AML-193 (cell line): ENCODE measurements around the gene GLCCI1.
A peak's percentile ranks its signal among the peaks of the same experiment; 100 is the strongest.
"Not testable (repeated sequence)": the region's sequence is repeated elsewhere in the genome, so short reads cannot be mapped to it uniquely, and the experiment has no call there.

Experiments used
- DNase-seq, 2 experiments: peaks; one replicate each; lab custom pipeline; 2025; lab: John Stamatoyannopoulos, UW

GLCCI1 gene

DNA sequence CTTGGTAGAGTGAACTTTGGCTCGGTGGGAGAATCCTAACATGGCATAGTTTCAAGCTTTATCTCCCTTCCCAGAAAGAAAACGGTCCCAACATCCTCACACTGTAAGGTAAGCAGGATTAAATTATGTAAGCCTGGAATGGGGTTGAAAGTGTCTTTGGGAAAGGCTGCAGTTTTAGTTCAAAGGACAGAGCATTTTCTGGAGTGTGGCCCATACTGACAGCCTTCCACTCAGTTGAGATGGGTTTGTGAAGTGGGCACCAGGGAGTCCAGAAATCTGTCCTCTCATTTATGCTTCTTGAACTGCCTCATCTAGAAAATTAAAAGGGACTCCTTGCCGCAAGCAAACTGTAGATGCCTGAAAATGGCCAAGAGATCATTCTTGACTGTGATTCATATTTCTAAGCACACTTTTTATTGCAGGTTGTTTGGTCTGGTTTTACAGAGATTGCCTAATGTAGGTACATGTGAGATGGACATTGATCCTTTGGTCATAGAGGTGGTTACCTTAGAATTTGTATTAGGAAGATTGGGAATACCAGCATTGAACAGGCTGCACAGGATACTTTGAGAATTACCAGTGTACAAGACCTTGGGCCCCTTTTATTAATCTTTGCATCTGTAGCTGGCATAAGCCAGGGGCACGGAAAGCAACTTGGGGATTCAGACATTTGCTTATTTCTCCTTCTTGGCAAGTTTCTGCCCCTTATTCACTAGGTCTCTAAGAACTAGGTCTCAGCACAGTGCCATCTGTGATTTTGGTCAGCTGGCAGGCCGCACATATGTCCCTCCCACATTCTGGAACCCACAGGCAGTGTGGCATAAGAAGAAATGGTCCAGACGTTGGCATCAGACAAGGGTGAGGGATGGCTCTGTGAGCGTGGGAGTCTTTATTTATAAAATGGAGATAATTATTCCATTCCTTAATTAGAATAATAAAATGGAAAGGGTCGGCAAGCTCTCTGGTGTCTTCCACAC lies 125.9 kb downstream of the GLCCI1 start:
- DNase-seq = no peak

DNA sequence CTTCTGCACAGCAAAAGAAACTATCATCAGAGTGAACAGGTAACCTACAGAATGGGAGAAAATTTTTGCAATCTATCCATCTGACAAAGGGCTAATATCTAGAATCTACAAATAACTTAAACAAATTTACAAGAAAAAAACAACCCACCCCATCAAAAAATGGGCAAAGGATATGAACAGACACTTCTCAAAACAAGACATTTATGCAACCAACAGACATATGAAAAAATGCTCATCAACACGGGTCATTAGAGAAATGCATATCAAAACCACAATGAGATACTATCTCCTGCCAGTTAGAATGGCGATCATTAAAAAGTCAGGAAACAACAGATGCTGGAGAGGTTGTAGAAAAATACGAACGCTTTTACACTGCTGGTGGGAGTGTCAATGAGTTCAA lies 132.7 kb downstream of the GLCCI1 start:
- DNase-seq = not testable (repeated sequence)

DNA sequence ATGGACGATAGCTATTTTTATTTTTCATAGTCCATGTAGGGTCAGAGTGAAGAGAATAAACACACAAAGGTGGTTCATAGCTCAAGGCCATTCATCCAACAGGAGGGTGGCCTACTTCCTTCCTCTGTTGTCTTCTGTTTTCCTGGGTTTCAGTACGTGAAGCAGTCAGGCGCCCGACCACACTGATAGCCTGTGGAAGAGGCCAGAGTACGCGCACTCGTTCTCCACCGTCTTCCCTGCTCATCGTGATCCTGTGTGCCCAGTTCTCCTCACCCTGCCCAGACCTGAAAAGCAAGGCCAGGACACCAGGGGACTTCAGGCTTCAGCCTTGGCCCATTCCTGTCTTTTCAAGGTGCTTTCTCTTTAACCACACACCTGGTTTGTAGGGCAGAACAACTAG lies 134.7 kb downstream of the GLCCI1 start:
- DNase-seq = no peak

DNA sequence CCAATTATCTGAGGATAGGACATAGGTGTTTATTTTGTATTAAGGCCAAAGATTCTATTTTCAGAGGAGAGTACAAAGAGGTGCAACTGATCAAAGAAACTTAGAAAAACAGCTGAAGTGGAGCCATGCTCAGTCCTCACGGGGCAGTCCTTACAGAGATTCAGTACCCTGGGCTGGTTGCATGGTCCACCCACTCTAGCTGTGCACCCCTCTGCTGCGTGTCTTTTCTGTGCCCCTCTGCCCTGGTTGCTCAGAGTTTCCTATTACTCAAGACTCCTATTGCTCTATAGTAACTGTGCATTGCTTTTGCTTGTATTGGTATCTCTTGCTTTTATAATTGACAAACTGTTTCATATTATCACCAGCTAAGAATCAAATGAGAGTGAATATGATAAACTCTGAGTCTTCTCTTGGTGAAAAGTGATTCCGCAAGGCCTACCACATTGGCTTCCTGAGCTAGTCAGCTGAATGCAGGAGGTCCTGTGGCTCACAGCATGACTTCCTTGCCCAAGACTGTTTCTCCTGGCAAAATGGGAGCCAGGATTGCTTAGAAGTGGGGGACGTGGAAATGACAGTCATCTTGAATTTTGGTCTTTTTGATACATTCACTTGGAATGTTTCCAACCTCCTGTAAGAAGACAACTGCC lies 137.0 kb downstream of the GLCCI1 start:
- no peak for DNase-seq

DNA sequence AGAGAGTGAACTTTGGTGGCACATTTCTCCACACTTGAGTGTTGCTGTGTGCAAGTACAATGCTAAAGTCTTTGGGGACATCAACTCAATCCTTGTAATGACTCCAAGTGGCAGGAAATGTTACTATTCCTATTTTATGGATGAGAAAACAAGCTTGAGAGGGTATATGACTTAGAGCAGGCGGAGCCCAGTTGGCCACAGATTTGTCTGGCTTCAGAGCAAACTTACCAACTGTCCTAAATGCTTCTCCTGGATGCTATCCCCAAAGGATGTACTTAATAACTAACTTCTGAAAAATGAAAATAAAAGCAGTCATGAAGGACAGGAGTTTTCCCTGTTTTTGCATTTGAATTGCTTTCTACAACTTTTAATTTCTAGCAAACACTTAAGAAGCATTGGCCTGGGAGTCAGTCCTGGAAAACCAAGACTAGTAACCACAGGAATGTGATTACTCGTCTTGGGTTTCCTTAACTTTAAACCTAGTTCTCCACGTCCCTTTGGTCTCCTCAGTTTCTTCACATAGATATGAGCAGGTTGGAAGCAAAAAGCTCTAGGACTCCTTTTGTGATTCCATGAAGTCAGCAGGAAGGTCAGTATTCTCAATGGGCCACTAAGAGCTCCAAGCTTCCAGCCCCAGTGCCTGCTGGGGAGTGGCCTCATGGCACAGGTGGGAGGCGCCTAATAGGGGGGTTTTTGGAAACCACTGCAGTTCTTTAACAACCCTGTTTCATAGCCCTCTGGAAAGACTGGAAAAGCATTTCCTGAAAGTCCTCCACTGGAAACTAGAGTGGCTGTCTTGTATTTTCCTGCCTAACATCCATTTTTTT lies 140.8 kb downstream of the GLCCI1 start:
- no peak for DNase-seq

DNA sequence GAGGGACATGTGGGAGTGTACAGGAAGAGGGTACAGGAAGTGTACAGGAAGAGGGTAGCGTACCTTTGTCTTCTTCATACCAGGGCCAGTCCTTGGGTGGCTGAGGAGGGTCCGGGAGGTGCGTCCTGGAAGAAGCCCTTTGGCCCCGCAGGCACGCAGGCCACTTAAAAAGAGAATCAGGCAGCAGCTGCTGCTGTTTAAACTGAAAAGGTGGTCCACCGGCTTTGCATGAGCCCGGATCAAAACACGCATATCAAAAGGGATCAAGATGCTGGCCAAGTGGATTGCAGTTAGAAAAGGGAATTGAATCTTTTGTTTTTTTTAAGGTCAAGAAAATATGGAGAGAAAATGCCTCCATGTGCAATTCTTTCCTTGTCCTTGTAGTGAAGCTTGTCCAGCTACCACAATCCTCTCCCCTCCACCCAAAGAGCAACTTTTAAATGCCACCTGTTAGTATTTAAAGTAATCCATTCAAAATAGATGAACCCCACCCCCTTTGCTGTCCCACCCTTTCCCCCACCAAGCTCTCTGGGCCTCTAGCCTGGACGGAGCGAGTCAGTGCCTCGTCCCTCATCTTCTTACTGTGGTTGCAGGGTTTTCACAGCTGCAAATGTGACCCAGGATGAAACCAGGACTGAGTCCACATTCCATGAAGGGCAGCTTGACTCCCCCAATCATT lies 142.8 kb downstream of the GLCCI1 start:
- no peak for DNase-seq

DNA sequence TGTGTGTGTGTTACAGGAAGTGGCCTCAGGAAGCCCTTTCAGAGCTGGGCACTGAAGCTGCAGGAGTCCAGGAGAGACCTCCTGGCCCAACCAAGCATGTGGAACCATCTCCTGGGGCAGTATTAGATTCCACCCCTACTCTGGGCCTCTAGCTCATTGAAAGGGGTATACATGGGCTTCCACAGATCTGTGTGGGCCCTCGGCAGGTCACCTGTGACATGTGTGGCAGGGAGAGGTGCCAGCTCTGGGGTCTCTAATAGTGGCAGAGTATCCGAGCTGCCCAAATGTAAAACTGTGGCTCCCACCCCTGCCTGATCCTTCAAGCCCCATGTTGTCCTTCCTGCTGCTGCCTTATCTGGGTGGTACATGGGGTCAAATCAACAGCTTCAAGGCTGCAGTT lies 144.1 kb downstream of the GLCCI1 start:
- DNase-seq = no peak

DNA sequence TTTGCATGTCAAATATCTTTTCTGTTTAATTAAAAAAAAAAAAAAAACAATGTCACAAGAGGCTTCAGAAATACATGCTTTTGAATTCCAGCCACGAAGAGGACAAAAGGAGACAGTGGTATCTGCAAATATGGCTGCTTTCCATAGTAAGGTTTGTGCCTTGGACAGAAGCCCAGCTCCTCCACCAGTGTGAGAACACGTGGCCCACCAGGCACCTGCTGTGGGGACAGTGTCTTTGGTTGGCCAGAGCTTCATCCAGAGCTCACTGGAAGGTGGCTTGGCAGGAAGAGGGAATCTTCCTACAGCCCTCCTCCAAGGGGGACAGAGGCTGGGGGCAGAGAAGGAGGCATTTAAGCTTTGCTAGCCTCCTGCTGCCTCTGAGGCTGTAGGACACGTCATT lies 144.6 kb downstream of the GLCCI1 start:
- no peak for DNase-seq

DNA sequence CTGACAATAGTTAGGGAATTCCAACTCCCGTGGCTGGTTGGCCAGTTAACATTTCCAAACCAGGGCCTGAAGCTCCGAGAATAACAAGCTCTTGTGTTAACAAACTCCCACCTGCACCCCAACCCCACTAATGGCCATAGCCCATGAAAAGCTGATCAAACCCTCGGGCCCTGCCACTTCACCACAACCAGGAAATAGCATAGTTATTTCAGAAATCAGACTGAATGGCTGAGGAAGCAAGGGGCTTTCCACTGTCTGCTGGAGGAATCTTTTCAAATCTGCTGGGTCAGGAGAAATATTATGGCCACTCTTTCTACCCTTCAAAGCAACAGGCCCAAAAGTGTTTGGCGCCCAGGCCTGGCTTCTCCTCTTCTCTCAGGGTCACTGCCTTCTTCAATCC lies 145.6 kb downstream of the GLCCI1 start:
- DNase-seq = no peak

DNA sequence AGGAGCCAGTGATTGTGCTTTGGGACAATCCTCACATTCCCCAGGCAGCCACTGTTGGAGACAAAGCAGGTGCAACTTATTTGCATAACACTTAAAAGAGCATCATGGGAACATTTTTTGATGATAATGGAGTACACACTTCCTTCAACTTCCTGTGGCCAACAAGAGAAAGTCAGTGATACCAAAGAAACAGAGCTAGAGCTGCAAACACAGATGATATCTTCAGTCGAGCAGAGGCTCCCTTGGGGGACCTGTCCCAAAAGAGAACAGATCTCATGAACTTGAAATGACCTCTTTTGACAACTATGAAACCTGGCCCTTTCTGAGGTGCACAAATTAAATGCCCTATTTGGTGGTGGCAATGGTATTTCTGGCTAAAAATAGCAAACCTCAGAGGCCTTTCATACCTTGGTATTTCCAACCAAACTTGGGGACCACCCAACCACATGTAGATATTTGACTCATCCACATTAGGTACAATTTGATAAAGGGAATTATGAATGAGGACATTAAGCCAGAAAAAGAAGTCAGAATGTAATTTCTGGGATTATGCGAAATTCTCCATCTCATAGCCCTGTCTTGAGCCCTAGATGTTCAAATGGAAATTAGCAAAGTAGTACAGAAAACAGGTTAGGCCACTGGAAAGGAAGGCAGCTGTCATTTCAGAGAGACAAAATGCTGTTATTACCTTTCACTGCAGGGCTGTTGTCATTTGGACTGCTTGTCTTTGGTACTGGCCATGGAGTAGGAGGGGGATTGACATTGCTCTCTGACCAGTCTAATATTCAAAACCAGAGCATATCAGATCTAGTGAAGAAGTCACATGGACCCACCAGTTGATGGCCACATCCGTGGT lies 147.2 kb downstream of the GLCCI1 start:
- no peak for DNase-seq

DNA sequence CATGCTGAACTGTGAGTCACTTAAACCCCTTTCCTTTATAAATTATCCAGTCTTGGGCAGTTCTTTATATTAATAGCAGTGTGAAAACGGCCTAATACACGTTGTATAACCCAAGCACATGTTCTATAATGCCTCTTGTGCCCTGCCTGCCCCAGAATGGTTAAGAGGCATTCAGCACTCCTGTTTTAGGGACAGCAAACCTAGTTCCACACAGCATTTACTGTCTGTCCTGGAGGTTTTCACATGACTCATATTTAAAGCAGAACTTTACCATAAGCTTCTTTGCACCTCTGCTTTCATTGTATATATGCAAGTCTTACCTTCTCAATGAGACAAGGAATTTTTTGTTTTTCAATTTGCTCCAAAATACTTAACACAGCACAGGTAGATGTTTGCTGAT lies 148.6 kb downstream of the GLCCI1 start:
- DNase-seq = no peak

DNA sequence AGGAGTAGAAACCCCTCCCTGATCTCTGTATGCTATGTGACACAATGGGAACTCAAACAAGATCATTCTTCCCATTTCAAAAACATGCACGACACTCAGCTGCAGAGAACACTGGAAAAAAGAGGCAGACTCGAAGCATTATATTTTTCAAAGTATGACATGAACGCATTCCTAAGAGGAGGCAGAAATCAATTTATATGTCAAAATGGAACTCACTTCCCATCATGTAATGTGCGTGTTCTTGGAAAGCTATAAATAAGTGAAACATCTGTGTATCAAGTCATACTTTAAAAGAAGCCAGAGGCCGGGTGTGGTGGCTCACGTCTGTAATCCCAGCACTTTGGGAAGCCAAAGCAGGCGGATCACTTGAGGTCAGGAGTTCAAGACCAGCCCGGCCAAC lies 150.7 kb downstream of the GLCCI1 start:
- no peak for DNase-seq

DNA sequence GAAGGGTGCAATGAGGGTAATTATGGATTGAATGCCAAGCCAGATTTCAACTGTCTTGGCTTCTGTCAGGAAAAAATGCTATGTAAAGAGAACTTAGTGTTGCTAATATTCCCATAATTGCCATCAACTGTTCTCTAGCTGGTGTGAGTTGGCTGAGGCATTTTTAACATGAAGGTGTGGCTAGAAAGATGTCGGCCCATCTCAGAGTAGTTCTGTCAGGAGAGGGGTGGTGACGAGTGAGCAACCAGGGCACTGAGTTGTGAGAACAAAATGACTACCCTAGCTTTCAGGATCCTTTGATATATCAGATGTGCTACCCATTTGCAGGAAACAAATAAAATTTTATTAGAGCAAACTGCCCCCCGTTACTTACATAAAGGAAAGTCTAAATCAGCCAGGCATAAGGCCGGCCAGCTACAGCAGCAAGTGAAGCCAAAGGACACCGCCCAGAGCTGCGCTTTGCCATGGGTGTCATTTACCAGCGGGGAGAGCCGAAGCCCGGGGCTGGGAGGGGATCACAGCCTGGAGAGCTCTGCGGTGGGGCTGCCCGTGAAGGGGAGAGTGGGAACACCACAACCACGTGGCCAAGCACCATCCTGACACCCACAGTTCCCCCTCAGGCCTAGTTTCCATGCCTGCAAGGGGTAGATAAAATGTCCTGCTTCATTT lies 151.9 kb downstream of the GLCCI1 start:
- DNase-seq = no peak

DNA sequence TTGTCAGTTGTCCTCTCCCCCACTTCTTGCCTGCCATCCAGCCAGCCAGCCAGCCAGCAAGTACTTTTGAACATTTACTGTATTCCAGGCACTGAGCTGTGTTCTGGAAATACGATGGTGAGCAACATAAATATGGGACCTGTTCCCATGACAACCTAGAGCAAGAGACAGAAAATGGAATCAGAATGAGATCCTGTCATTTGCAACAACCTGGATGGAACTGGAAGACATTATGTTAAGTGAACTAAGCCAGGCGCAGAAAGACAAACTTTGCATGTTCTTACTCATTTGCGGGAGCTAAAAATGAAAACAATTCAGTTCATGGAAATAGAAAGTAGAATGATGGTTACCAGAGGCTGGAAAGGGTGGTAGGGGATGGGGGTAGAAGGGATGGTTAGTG lies 152.6 kb downstream of the GLCCI1 start:
- DNase-seq = no peak

DNA sequence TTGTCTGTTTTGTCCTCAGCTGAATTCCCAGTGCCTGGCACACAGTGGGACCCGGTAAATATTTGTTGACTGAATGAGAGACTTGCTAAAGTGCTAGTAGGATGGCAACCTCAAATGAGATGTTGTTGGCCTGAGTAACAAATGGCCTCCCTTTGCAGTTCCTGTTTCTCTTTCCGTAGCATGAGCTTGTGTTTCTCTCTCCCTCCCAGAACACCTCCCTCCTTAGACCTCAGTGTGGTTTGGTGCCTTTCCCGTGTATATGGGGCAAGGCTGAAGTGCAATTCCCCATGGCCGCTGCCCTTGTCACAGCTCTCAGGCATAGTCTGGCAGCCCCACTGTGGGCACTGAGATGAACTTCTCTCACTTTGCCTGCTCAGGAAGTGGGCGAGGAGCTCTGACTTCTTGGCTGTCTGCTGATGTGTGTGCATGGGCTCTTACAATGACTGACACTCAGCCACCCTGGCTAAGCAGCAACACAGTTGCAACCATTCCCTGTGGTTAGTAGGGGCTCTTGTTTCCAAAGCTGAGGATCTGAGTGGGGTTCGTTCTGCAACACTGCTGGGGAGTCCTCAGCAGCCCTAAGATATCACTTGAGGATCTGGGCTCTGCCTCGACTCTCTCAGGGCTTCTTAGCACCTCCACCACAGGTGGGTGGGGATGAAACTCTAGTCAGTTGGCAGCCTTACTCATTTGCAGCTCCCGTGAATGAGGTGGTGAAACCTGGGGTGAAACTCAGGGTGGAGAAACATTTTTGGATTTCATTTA lies 157.3 kb downstream of the GLCCI1 start:
- DNase-seq = peak; percentile 73 to 79

DNA sequence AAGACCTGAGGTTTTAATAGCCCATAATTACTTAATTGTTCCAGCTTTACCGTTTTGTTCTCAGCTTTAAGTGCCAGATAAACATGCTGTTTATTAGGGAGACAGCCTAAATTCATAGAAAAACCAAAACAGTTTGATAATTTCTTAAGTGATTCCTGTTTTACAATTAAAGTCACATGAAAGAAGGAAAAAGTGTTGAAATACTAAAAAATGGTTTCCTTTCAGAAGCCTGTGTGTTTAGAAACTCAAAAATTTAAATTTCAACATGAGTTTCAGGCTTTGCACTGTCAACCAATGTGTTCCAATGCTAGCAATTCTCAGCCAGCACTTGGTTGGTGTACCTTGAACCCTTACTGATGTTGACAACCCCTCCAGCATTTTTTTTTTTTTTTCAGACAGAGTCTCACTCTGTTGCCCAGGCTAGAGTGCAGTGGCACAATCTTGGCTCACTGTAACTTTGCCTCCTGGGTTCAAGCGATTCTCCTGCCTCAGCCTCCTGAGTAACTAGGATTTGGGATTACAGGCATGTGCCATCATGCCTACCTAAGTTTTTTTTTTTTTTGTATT lies 158.1 kb downstream of the GLCCI1 start:
- peak; percentile 37 to 38 for DNase-seq

DNA sequence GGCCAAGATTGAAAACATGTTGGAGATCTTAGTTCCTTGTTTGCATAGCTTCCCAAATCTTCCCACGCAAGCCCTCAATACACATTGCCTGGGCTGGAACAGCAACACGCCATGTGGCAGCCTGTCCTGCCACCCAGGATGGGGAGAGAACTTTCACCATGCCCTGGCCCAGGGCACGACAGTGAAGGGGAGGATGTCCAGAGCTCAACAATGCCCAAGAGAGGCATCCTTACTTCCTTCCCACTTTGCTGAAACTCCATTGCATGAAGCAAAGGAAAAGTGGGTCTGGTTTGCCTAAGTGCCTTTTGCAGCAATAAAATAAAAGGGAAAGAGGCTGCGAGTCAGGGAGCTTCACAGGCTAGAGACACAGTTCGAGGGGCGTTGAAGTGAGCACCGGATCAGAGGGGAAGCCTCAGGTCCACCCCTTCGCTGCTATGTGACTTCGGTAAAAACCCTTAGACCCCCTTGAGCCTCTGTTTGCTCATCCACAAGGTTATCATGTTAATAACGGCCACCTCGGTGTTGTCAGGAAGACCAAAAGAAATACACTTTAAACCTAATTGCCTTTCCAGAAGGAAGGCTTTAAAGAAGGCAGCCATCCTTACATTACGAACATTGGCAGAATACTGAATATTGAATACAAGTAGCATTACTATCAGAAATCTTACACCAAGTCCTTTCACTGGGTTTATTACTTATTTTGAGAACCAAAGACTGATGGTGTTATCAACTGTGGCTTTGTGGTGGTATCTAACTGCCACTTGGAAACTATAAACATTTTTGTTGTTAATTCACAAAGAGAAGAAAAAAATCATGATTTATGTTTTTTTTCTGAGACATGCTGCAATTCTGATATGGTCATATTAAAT lies 160.1 kb downstream of the GLCCI1 start:
- DNase-seq = no peak

DNA sequence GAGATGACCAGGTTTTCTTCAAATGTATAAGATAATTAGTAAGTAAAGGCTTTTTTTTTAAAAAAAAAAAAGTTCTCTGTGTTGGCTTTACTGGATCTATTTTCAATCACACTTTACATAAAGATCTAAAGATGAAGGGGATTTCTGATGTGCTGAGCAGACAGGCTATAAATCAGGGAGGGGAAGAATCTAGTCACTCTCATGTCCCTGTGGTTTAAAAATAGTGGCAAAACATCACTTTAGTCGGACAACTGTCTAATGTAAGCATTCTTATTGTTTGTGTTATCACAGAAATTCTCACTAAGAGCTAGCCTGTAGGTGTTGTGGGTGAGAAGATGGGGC lies 160.7 kb downstream of the GLCCI1 start:
- DNase-seq = no peak
